Stimulated activated naive CD8-positive, alpha-beta T cell treated with anti-CD3 and anti-CD28 coated beads, Interleukin-15, amount 100 ng/mL, for 72 hours (primary cell): Measurements from ENCODE around the gene MAML2.

Experiments used
- ATAC-seq: fragments of 150-1000 bp; cut with Tn5 transposase; 2 replicates; pipeline ENCODE4 v1.10.0; 2021; ENCODE audit warnings: mild to moderate bottlenecking, moderate library complexity
- DNase-seq, 2 donors: peaks; one replicate each; pipeline ENCODE4 v3.0.0; 2021 to 2022
- H3K27ac Mint-ChIP-seq, 2 donors: one replicate each; pipeline ENCODE4 v1.8.0; 2022; ENCODE audit warnings: mild to moderate bottlenecking in 2 of 2, mixed read lengths in 2 of 2, moderate library complexity in 2 of 2
- H3K27me3 Mint-ChIP-seq: one replicate; pipeline ENCODE4 v1.8.0; 2022; ENCODE audit warnings: mixed read lengths
- H3K4me1 Mint-ChIP-seq: one replicate; pipeline ENCODE4 v1.8.0; 2022; ENCODE audit warnings: mild to moderate bottlenecking, mixed read lengths
- H3K4me3 Mint-ChIP-seq, 2 donors: one replicate each; pipeline ENCODE4 v1.8.0; 2022; ENCODE audit warnings: mild to moderate bottlenecking in 2 of 2, mixed read lengths in 2 of 2, moderate library complexity in 1 of 2
- H3K9me3 Mint-ChIP-seq, 2 donors: one replicate each; pipeline ENCODE4 v1.8.0; 2022; ENCODE audit warnings: mixed read lengths in 2 of 2

The MAML2 gene

GRCh38 chr11:96141626-96142025, 201.4 kb downstream of the MAML2 start:
- DNase-seq (no peak), ATAC-seq (no peak)
- Mint-ChIP-seq H3K27me3 (no peaks in the 10 kb centered on the region), H3K27ac (no peak overlapping the region), H3K4me1 (peaks cover 76% of the 10 kb centered on the region), H3K9me3 (no peaks in the 10 kb centered on the region), H3K4me3 (no peak overlapping the region)

- peaks cover 86% of the 10 kb centered on the region for H3K4me1 Mint-ChIP-seq
- H3K27me3 Mint-ChIP-seq = no peaks in the 10 kb centered on the region
- DNase-seq = no peak
- ATAC-seq = no peak
- H3K9me3 Mint-ChIP-seq = no peaks in the 10 kb centered on the region
- peak overlapping the region; percentile 53 to 67 for H3K4me3 Mint-ChIP-seq
- peak overlapping the region; percentile 83 to 90 for H3K27ac Mint-ChIP-seq
Measured at GRCh38 chr11:96139691-96140090, 203.3 kb downstream of the MAML2 start.

GRCh38 chr11:96137373-96137772, 205.6 kb downstream of the MAML2 start:
- DNase-seq = no peak
- ATAC-seq = no peak
- no peaks in the 10 kb centered on the region for H3K27me3 Mint-ChIP-seq
- H3K4me1 Mint-ChIP-seq = peaks cover 87% of the 10 kb centered on the region
- H3K4me3 Mint-ChIP-seq = peak overlapping the region; percentile 51 to 54
- H3K27ac Mint-ChIP-seq = peak overlapping the region; percentile 27 to 97
- H3K9me3 Mint-ChIP-seq = no peaks in the 10 kb centered on the region

- DNase-seq (no peak), ATAC-seq (peak; percentile 20)
- Mint-ChIP-seq H3K27ac (peak overlapping the region; percentile 88 to 97), H3K9me3 (no peaks in the 10 kb centered on the region), H3K4me1 (peaks cover 89% of the 10 kb centered on the region), H3K27me3 (no peaks in the 10 kb centered on the region), H3K4me3 (peak overlapping the region; percentile 51 to 54)
Measured at GRCh38 chr11:96136613-96137298, 206.2 kb downstream of the MAML2 start.

GRCh38 chr11:96134602-96135001, 208.4 kb downstream of the MAML2 start:
- ATAC-seq = peak; percentile 43
- Mint-ChIP-seq H3K4me1 (peaks cover 86% of the 10 kb centered on the region), H3K27me3 (no peaks in the 10 kb centered on the region), H3K27ac (peak overlapping the region in 1 of 2 donors; percentile 73), H3K4me3 (no peak overlapping the region), H3K9me3 (no peaks in the 10 kb centered on the region)
- no peak for DNase-seq

- Mint-ChIP-seq H3K27me3 (no peaks in the 10 kb centered on the region), H3K27ac (no peak overlapping the region), H3K4me3 (no peak overlapping the region), H3K4me1 (peaks cover 82% of the 10 kb centered on the region), H3K9me3 (no peaks in the 10 kb centered on the region)
- no peak for DNase-seq
- ATAC-seq = peak; percentile 42
Measured at GRCh38 chr11:96132437-96132836, 210.6 kb downstream of the MAML2 start.

GRCh38 chr11:96130061-96130620, 212.9 kb downstream of the MAML2 start:
- peak overlapping the region in 1 of 2 donors; percentile 34 for H3K4me3 Mint-ChIP-seq
- peak overlapping the region in 1 of 2 donors; percentile 24 for H3K27ac Mint-ChIP-seq
- H3K27me3 Mint-ChIP-seq = no peaks in the 10 kb centered on the region
- H3K4me1 Mint-ChIP-seq = peaks cover 85% of the 10 kb centered on the region
- DNase-seq = no peak
- H3K9me3 Mint-ChIP-seq = no peaks in the 10 kb centered on the region
- ATAC-seq = peak; percentile 37

- H3K27me3 Mint-ChIP-seq = no peaks in the 10 kb centered on the region
- ATAC-seq (no peak), DNase-seq (no peak)
- no peak overlapping the region for H3K4me3 Mint-ChIP-seq
- peak overlapping the region in 1 of 2 donors; percentile 49 for H3K27ac Mint-ChIP-seq
- peaks cover 92% of the 10 kb centered on the region for H3K4me1 Mint-ChIP-seq
- H3K9me3 Mint-ChIP-seq = no peaks in the 10 kb centered on the region
Measured at GRCh38 chr11:96127596-96127959, 215.4 kb downstream of the MAML2 start.

- Mint-ChIP-seq H3K27ac (peak overlapping the region; percentile 68 to 98), H3K4me1 (peaks cover 89% of the 10 kb centered on the region), H3K9me3 (no peaks in the 10 kb centered on the region), H3K4me3 (peak overlapping the region in 1 of 2 donors; percentile 11), H3K27me3 (no peaks in the 10 kb centered on the region)
- DNase-seq (no peak), ATAC-seq (peak; percentile 67)
Measured at GRCh38 chr11:96126917-96127595, 215.9 kb downstream of the MAML2 start.

GRCh38 chr11:96125400-96125799, 217.6 kb downstream of the MAML2 start:
- no peaks in the 10 kb centered on the region for H3K9me3 Mint-ChIP-seq
- H3K27ac Mint-ChIP-seq = no peak overlapping the region
- H3K27me3 Mint-ChIP-seq = no peaks in the 10 kb centered on the region
- no peak for DNase-seq
- no peak overlapping the region for H3K4me3 Mint-ChIP-seq
- H3K4me1 Mint-ChIP-seq = peaks cover 75% of the 10 kb centered on the region
- ATAC-seq = no peak

GRCh38 chr11:96124155-96124554, 218.8 kb downstream of the MAML2 start:
- H3K4me1 Mint-ChIP-seq = peaks cover 65% of the 10 kb centered on the region
- ATAC-seq (peak; percentile 58), DNase-seq (no peak)
- H3K9me3 Mint-ChIP-seq = no peaks in the 10 kb centered on the region
- H3K27me3 Mint-ChIP-seq = no peaks in the 10 kb centered on the region
- peak overlapping the region in 1 of 2 donors; percentile 18 for H3K4me3 Mint-ChIP-seq
- H3K27ac Mint-ChIP-seq = peak overlapping the region in 1 of 2 donors; percentile 53

GRCh38 chr11:96123301-96123700, 219.7 kb downstream of the MAML2 start:
- Mint-ChIP-seq H3K27ac (peak overlapping the region; percentile 52 to 84), H3K9me3 (peaks cover 0 to 3% of the 10 kb centered on the region in 2 donors), H3K4me1 (peaks cover 59% of the 10 kb centered on the region), H3K27me3 (no peaks in the 10 kb centered on the region), H3K4me3 (peak overlapping the region; percentile 38 to 50)
- DNase-seq (peak in 1 of 2 donors; percentile 21), ATAC-seq (peak; percentile 64)

GRCh38 chr11:96122601-96123074, 220.4 kb downstream of the MAML2 start:
- DNase-seq (no peak), ATAC-seq (peak; percentile 22)
- Mint-ChIP-seq H3K4me1 (peaks cover 56% of the 10 kb centered on the region), H3K27ac (no peak overlapping the region), H3K9me3 (peaks cover 0 to 4% of the 10 kb centered on the region in 2 donors), H3K4me3 (no peak overlapping the region), H3K27me3 (no peaks in the 10 kb centered on the region)

GRCh38 chr11:96119211-96119610, 223.8 kb downstream of the MAML2 start:
- Mint-ChIP-seq H3K4me1 (peaks cover 43% of the 10 kb centered on the region), H3K9me3 (peaks cover 0 to 4% of the 10 kb centered on the region in 2 donors), H3K27ac (no peak overlapping the region)

GRCh38 chr11:96116376-96116775, 226.6 kb downstream of the MAML2 start:
- Mint-ChIP-seq H3K9me3 (peaks cover 0 to 4% of the 10 kb centered on the region in 2 donors), H3K27me3 (no peaks in the 10 kb centered on the region), H3K27ac (peak overlapping the region in 1 of 2 donors; percentile 57), H3K4me1 (peaks cover 50% of the 10 kb centered on the region), H3K4me3 (no peak overlapping the region)
- DNase-seq (no peak), ATAC-seq (no peak)

More at GRCh38 chr11:96119211-96119610, 223.8 kb downstream of the MAML2 start:
- Mint-ChIP-seq H3K27me3 (no peaks in the 10 kb centered on the region), H3K4me3 (no peak overlapping the region)
- DNase-seq (no peak), ATAC-seq (no peak)
